Tibial artery (tissue), 4 donors: Measurements from ENCODE around the gene TPRX2.

ENCODE experiments used
- DNase-seq, 2 donors: peaks; one replicate each; pipeline ENCODE4 v3.0.0-alpha.2; 2019
- H3K27ac ChIP-seq, 2 donors: fragments of 200-600 bp; sonication (generic) in 1 of 2; 1 replicate in 1 of 2; 2 replicates in 1 of 2; pipeline ENCODE4 v1.5.1; 2018 to 2019; ENCODE audit warnings: mild to moderate bottlenecking in 1 of 2
- H3K27me3 ChIP-seq, 2 donors: fragments of 200-600 bp; sonication (generic) in 1 of 2; one replicate each; pipeline versions ENCODE4 v1.5.1 to v1.6.0; 2016 to 2019
- H3K36me3 ChIP-seq, 3 donors: fragments of 200-600 bp; sonication (generic) in 2 of 3; one replicate each; pipeline ENCODE4 v1.5.1; 2016 to 2019; ENCODE audit warnings: mild to moderate bottlenecking in 2 of 3
- H3K4me1 ChIP-seq, 4 donors: fragments of 200-600 bp; sonication (generic) in 2 of 4; 1 replicate in 3 of 4; 2 replicates in 1 of 4; pipeline ENCODE4 v1.5.1; 2016 to 2019
- H3K4me3 ChIP-seq, 2 donors: fragments of 200-600 bp; sonication (generic) in 1 of 2; 1 replicate in 1 of 2; 2 replicates in 1 of 2; pipeline ENCODE4 v1.5.1; 2018 to 2019; ENCODE audit warnings: mild to moderate bottlenecking in 2 of 2
- H3K9me3 ChIP-seq, 3 donors: fragments of 200-600 bp; sonication (generic) in 1 of 3; one replicate each; pipeline ENCODE4 v1.5.1; 2016 to 2019
- CTCF ChIP-seq, 2 experiments: fragments of 200-600 bp in 1 of 2; fragments of 450-650 bp in 1 of 2; IDR thresholded peaks; one replicate each; pipeline ENCODE4 v1.5.1; 2017 to 2019; ENCODE audit warnings: antibody characterized with exemption in 2 of 2, mild to moderate bottlenecking in 1 of 2, moderate library complexity in 1 of 2
- intact Hi-C: fragments of 100-400 bp; cut with DNase I; formaldehyde crosslinking; loops from one replicate; pipeline ENCODE4 v1.15.0; 2023; ENCODE audit warnings: low total_unique reads

The TPRX2 gene

GRCh38 chr19:47881757-47882156, 22.7 kb downstream of the TPRX2 start:
- no peaks in the 10 kb centered on the region for H3K36me3 ChIP-seq
- no peak overlapping the region for H3K4me3 ChIP-seq
- TF ChIP-seq CTCF (IDR thresholded peaks at IDR 0.05): no peak
- H3K9me3 ChIP-seq: no peaks in the 10 kb centered on the region
- no peak overlapping the region for H3K27ac ChIP-seq
- intact Hi-C loops: no loop called here
- H3K4me1 ChIP-seq: no peaks in the 10 kb centered on the region
- peaks cover 0 to 33% of the 10 kb centered on the region in 2 donors for H3K27me3 ChIP-seq
- no peak for DNase-seq

GRCh38 chr19:47882890-47883289, 23.9 kb downstream of the TPRX2 start:
- Histone ChIP-seq H3K27ac (no peak overlapping the region), H3K4me3 (no peak overlapping the region), H3K36me3 (no peaks in the 10 kb centered on the region), H3K4me1 (no peaks in the 10 kb centered on the region), H3K9me3 (no peaks in the 10 kb centered on the region), H3K27me3 (peaks cover 0 to 23% of the 10 kb centered on the region in 2 donors)
- intact Hi-C loops: no loop called here
- no peak for TF ChIP-seq CTCF (IDR thresholded peaks at IDR 0.05)
- no peak for DNase-seq

GRCh38 chr19:47885067-47885463, 26.0 kb downstream of the TPRX2 start:
- TF ChIP-seq CTCF (IDR thresholded peaks at IDR 0.05): no peak
- no peaks in the 10 kb centered on the region for H3K4me1 ChIP-seq
- DNase-seq: no peak

GRCh38 chr19:47886010-47886559, 27.1 kb downstream of the TPRX2 start, which contains the start of gene SULT2A1:
TSS of gene SULT2A1 (minus strand) at chr19:47886315. CDS start at chr19:47886257, 58 bp downstream.
- no peak for DNase-seq
- H3K4me1 ChIP-seq: no peaks in the 10 kb centered on the region
- TF ChIP-seq CTCF (IDR thresholded peaks at IDR 0.05): no peak
- no peak within 1 kb of the TSS for H3K27ac ChIP-seq
- H3K27me3 ChIP-seq: peaks cover 0 to 13% of the 10 kb centered on the region in 2 donors
- no peaks in the 10 kb centered on the region for H3K9me3 ChIP-seq
- no peaks in the 10 kb centered on the region for H3K36me3 ChIP-seq
- intact Hi-C loops: no loop called here
- H3K4me3 ChIP-seq: no peak within 1 kb of the TSS

More at GRCh38 chr19:47885067-47885463, 26.0 kb downstream of the TPRX2 start:
- Histone ChIP-seq H3K27ac (no peak overlapping the region), H3K4me3 (no peak overlapping the region), H3K36me3 (no peaks in the 10 kb centered on the region), H3K27me3 (peaks cover 0 to 13% of the 10 kb centered on the region in 2 donors), H3K9me3 (no peaks in the 10 kb centered on the region)
- intact Hi-C loops: no loop called here

- no peaks in the 10 kb centered on the region for H3K4me1 ChIP-seq
- no peak for DNase-seq
- H3K27ac ChIP-seq: no peak overlapping the region
- H3K4me3 ChIP-seq: no peak overlapping the region
- H3K27me3 ChIP-seq: no peaks in the 10 kb centered on the region
- intact Hi-C loops: no loop called here
- no peak for TF ChIP-seq CTCF (IDR thresholded peaks at IDR 0.05)
- H3K9me3 ChIP-seq: peaks cover 0 to 4% (median 0%) of the 10 kb centered on the region in 3 donors
- H3K36me3 ChIP-seq: no peaks in the 10 kb centered on the region
Measured at GRCh38 chr19:47890865-47891621, 32.0 kb downstream of the TPRX2 start.
